ENCODE measurements around the gene CALR.

Gene CALR

DNA sequence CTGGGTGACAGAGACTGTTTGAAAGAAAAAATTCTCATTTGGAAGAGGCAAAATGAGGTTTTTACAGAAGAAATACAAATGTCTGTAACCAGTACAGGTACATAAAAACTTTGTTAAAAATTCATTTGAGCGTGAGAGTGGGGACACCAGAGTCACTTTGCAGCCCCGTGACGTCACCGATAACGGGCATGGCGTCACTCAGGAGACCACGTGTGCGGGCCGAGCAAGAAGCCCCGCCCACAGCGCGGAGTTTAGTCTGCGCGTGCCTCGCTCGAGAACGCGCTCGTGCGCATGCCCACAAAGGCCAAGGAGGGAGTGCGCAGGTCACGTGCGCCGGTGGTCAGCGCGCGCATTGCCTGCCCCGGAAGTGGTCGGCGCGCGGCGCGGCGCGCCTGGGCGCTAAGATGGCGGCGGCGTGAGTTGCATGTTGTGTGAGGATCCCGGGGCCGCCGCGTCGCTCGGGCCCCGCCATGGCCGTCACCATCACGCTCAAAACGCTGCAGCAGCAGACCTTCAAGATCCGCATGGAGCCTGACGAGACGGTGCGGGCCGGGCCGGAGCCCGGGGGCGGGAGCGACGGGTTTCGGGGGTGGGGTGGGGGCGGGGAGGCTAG lies 7.2 kb downstream of the CALR start, which contains the start of gene RAD23A (continued):
- TF ChIP-seq, protein P1, sequence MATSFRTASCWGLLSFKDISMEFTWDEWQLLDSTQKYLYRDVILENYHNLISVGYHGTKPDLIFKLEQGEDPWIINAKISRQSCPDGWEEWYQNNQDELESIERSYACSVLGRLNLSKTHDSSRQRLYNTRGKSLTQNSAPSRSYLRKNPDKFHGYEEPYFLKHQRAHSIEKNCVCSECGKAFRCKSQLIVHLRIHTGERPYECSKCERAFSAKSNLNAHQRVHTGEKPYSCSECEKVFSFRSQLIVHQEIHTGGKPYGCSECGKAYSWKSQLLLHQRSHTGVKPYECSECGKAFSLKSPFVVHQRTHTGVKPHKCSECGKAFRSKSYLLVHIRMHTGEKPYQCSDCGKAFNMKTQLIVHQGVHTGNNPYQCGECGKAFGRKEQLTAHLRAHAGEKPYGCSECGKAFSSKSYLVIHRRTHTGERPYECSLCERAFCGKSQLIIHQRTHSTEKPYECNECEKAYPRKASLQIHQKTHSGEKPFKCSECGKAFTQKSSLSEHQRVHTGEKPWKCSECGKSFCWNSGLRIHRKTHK (tag by site-specific recombination; IDR thresholded peaks at IDR 0.05): no peak
- TF ChIP-seq ZNF768 (tag by site-specific recombination; IDR thresholded peaks at IDR 0.05): no peak
- no peak for TF ChIP-seq ZNF155 (tag by site-specific recombination; IDR thresholded peaks at IDR 0.05)
- TF ChIP-seq, protein P2, sequence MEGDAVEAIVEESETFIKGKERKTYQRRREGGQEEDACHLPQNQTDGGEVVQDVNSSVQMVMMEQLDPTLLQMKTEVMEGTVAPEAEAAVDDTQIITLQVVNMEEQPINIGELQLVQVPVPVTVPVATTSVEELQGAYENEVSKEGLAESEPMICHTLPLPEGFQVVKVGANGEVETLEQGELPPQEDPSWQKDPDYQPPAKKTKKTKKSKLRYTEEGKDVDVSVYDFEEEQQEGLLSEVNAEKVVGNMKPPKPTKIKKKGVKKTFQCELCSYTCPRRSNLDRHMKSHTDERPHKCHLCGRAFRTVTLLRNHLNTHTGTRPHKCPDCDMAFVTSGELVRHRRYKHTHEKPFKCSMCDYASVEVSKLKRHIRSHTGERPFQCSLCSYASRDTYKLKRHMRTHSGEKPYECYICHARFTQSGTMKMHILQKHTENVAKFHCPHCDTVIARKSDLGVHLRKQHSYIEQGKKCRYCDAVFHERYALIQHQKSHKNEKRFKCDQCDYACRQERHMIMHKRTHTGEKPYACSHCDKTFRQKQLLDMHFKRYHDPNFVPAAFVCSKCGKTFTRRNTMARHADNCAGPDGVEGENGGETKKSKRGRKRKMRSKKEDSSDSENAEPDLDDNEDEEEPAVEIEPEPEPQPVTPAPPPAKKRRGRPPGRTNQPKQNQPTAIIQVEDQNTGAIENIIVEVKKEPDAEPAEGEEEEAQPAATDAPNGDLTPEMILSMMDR (tag by site-specific recombination; IDR thresholded peaks at IDR 0.05): no peak
- no peak for TF ChIP-seq SETDB1 (IDR thresholded peaks at IDR 0.05; ENCODE audit: insufficient read length, low read length)
- TF ChIP-seq SP2 (tag by site-specific recombination; IDR thresholded peaks at IDR 0.05): peak; percentile 86
- TF ChIP-seq, protein P3, sequence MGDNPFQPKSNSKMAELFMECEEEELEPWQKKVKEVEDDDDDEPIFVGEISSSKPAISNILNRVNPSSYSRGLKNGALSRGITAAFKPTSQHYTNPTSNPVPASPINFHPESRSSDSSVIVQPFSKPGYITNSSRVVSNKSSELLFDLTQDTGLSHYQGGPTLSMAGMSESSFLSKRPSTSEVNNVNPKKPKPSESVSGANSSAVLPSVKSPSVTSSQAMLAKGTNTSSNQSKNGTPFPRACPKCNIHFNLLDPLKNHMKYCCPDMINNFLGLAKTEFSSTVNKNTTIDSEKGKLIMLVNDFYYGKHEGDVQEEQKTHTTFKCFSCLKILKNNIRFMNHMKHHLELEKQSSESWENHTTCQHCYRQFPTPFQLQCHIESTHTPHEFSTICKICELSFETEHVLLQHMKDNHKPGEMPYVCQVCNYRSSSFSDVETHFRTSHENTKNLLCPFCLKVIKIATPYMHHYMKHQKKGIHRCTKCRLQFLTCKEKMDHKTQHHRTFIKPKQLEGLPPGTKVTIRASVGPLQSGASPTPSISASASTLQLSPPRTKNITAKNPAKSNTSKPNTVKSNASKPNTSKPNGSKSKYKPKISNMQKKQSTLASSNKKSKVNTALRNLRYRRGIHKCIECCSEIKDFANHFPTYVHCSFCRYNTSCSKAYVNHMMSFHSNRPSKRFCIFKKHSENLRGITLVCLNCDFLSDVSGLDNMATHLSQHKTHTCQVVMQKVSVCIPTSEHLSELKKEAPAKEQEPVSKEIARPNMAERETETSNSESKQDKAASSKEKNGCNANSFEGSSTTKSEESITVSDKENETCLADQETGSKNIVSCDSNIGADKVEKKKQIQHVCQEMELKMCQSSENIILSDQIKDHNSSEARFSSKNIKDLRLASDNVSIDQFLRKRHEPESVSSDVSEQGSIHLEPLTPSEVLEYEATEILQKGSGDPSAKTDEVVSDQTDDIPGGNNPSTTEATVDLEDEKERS (tag by site-specific recombination; IDR thresholded peaks at IDR 0.05): no peak
- TF ChIP-seq, protein P4, sequence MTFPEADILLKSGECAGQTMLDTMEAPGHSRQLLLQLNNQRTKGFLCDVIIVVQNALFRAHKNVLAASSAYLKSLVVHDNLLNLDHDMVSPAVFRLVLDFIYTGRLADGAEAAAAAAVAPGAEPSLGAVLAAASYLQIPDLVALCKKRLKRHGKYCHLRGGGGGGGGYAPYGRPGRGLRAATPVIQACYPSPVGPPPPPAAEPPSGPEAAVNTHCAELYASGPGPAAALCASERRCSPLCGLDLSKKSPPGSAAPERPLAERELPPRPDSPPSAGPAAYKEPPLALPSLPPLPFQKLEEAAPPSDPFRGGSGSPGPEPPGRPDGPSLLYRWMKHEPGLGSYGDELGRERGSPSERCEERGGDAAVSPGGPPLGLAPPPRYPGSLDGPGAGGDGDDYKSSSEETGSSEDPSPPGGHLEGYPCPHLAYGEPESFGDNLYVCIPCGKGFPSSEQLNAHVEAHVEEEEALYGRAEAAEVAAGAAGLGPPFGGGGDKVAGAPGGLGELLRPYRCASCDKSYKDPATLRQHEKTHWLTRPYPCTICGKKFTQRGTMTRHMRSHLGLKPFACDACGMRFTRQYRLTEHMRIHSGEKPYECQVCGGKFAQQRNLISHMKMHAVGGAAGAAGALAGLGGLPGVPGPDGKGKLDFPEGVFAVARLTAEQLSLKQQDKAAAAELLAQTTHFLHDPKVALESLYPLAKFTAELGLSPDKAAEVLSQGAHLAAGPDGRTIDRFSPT (tag by site-specific recombination; IDR thresholded peaks at IDR 0.05): no peak
- no peak for TF ChIP-seq ZNF596 (tag by site-specific recombination; IDR thresholded peaks at IDR 0.05)
- no peak for TF ChIP-seq ZNF138 (tag by site-specific recombination; IDR thresholded peaks at IDR 0.05; ENCODE audit: borderline replicate concordance)
- TF ChIP-seq, protein P5, sequence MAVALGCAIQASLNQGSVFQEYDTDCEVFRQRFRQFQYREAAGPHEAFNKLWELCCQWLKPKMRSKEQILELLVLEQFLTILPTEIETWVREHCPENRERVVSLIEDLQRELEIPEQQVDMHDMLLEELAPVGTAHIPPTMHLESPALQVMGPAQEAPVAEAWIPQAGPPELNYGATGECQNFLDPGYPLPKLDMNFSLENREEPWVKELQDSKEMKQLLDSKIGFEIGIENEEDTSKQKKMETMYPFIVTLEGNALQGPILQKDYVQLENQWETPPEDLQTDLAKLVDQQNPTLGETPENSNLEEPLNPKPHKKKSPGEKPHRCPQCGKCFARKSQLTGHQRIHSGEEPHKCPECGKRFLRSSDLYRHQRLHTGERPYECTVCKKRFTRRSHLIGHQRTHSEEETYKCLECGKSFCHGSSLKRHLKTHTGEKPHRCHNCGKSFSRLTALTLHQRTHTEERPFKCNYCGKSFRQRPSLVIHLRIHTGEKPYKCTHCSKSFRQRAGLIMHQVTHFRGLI (tag by site-specific recombination; IDR thresholded peaks at IDR 0.05): 0 out of 2 replicates have a peak, but pooled peaks have one; percentile 52
- TF ChIP-seq KLF8 (tag by site-specific recombination; IDR thresholded peaks at IDR 0.05): peak; percentile 61; the same call in 1 of the 2 replicates
- no peak for TF ChIP-seq ZNF621 (tag by site-specific recombination; IDR thresholded peaks at IDR 0.05)
- TF ChIP-seq ZEB2 (tag by site-specific recombination; IDR thresholded peaks at IDR 0.05): 0 out of 2 replicates have a peak, but pooled peaks have one; percentile 35
- no peak for TF ChIP-seq ZNF248 (tag by site-specific recombination; IDR thresholded peaks at IDR 0.05)
- TF ChIP-seq ZNF776 (tag by site-specific recombination; IDR thresholded peaks at IDR 0.05; ENCODE audit: borderline replicate concordance): no peak
- no peak for TF ChIP-seq ZNF184 (tag by site-specific recombination; IDR thresholded peaks at IDR 0.05)
- TF ChIP-seq ZNF37A (tag by site-specific recombination; IDR thresholded peaks at IDR 0.05): no peak
- TF ChIP-seq ZNF658 (tag by site-specific recombination; IDR thresholded peaks at IDR 0.05): no peak
- no peak for TF ChIP-seq ZNF624 (tag by site-specific recombination; IDR thresholded peaks at IDR 0.05)
- no peak for TF ChIP-seq ZNF174 (tag by site-specific recombination; IDR thresholded peaks at IDR 0.05)
- no peak for TF ChIP-seq SCRT1 (tag by site-specific recombination; IDR thresholded peaks at IDR 0.05; ENCODE audit: borderline replicate concordance)
- no peak for TF ChIP-seq REPIN1 (tag by site-specific recombination; IDR thresholded peaks at IDR 0.05; ENCODE audit: low read depth)
- no peak for TF ChIP-seq ZNF510 (tag by site-specific recombination; IDR thresholded peaks at IDR 0.05; ENCODE audit: insufficient replicate concordance)
- TF ChIP-seq ZNF211 (tag by site-specific recombination; IDR thresholded peaks at IDR 0.05; ENCODE audit: low read depth): no peak
- peak; percentile 84 for TF ChIP-seq SP7 (tag by site-specific recombination; IDR thresholded peaks at IDR 0.05)
- no peak for TF ChIP-seq ZNF514 (tag by site-specific recombination; IDR thresholded peaks at IDR 0.05)
- TF ChIP-seq KLF9 (tag by site-specific recombination; IDR thresholded peaks at IDR 0.05; ENCODE audit: low read depth): peak; percentile 67
- TF ChIP-seq ZNF146 (tag by site-specific recombination; IDR thresholded peaks at IDR 0.05): no peak
- no peak for TF ChIP-seq MZF1 (tag by site-specific recombination; IDR thresholded peaks at IDR 0.05; ENCODE audit: borderline replicate concordance)
- no peak for TF ChIP-seq ZNF600 (tag by site-specific recombination; IDR thresholded peaks at IDR 0.05)
- no peak for TF ChIP-seq ZNF2 (tag by site-specific recombination; IDR thresholded peaks at IDR 0.05)
